Stimulated activated CD4-positive, alpha-beta T cell treated with anti-CD3 and anti-CD28 coated beads, TNF-alpha, amount 100 ng/mL, for 4 hours (primary cell): ENCODE measurements around the gene ZBTB11.
"Not testable (repeated sequence)": the region's sequence is repeated elsewhere in the genome, so short reads cannot be mapped to it uniquely, and the experiment has no call there.

Source experiments
- DNase-seq, 3 experiments: peaks; one replicate each; pipeline ENCODE4 v3.0.0-alpha.2; 2020; ENCODE audit warnings: low read depth in 3 of 3

The ZBTB11 gene, protein sequence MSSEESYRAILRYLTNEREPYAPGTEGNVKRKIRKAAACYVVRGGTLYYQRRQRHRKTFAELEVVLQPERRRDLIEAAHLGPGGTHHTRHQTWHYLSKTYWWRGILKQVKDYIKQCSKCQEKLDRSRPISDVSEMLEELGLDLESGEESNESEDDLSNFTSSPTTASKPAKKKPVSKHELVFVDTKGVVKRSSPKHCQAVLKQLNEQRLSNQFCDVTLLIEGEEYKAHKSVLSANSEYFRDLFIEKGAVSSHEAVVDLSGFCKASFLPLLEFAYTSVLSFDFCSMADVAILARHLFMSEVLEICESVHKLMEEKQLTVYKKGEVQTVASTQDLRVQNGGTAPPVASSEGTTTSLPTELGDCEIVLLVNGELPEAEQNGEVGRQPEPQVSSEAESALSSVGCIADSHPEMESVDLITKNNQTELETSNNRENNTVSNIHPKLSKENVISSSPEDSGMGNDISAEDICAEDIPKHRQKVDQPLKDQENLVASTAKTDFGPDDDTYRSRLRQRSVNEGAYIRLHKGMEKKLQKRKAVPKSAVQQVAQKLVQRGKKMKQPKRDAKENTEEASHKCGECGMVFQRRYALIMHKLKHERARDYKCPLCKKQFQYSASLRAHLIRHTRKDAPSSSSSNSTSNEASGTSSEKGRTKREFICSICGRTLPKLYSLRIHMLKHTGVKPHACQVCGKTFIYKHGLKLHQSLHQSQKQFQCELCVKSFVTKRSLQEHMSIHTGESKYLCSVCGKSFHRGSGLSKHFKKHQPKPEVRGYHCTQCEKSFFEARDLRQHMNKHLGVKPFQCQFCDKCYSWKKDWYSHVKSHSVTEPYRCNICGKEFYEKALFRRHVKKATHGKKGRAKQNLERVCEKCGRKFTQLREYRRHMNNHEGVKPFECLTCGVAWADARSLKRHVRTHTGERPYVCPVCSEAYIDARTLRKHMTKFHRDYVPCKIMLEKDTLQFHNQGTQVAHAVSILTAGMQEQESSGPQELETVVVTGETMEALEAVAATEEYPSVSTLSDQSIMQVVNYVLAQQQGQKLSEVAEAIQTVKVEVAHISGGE

DNA sequence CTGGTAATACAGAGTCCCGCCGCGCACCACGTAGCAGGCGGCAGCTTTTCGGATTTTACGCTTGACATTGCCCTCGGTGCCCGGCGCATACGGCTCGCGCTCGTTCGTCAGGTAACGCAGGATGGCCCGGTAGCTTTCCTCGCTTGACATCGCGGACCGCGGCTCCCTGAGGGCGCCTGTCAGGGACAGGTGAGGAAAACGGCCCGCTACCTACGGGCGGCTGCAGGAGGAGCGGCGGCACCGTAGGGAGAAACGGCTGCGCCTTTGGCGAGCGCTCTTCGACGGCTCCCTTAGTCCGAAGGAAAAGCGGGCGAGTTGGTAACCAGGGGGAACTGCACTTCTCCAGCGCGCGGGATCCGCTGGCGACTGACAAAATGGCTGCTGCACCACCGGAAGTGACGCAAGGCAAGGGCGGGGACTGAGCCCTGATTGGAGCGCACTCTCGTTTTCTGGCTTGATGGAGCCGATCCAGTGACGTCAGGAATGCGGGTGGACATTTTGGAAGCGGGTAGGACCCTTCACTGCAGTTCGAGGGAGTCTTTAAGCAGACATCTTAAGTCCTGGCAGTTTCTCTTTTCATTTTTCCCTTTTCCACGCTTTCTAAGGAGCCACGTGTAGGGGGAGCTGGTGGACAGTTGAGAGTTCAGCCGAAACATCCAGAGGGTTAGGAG, at the start of gene ZBTB11:
ZBTB11 (minus strand) TSS at position 368 of the 671 bp plus-strand sequence; CDS start at position 150, 218 bp downstream.
- peak; percentile 99 for DNase-seq

DNA sequence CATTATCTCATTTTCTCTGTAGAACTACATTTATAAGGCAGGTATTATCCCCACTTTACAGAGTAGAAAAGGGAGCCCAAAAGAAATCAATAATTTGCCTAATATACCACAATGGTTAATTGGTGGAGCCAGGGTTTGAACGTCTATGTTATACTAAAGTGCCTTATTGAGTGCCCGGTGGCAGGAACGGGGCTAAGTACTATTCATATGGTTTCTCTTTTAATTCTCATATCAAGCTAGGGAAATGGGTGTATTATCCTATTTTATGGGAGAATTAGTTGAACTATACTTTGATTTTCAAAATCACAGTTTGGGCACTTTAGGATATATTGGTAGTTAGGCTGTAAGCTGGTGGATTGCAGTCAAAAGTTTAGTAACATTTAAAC, 49.0 kb upstream of the ZBTB11 start:
- no peak for DNase-seq

DNA sequence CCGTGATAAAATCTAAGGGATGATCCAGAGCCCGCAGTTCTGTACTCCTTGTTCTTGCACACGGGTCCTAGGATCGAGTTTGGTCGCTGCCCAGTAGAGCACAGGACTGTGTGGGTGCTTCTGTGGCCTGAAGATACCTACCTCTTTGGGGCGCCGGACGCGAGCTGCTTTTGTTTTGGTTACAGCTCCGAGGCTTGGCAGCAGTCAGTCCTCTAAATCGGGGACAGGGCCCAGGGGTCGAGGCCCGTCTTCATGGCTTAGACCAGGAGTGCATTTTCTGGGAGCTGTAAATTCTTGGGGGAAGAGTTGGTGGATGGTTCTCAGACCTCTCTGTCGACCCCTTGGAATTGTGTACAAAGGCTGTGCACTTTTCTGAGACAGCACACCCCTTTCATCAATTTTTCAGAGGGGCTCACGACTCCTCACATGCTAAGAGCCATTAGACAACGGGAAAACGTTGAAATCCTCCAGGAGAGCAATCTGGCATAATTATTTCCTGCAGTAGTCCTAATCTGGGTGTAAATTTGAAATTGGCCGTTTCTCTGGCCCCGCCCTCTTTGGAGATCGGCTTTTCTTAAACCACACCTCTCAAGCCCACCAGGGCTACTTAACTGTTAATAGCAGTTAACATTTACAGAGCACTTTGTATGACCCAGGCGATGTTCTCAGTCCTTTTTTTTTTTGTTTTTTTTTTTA, 48.4 kb upstream of the ZBTB11 start:
- DNase-seq = peak in 1 of 3 experiments; percentile 23

DNA sequence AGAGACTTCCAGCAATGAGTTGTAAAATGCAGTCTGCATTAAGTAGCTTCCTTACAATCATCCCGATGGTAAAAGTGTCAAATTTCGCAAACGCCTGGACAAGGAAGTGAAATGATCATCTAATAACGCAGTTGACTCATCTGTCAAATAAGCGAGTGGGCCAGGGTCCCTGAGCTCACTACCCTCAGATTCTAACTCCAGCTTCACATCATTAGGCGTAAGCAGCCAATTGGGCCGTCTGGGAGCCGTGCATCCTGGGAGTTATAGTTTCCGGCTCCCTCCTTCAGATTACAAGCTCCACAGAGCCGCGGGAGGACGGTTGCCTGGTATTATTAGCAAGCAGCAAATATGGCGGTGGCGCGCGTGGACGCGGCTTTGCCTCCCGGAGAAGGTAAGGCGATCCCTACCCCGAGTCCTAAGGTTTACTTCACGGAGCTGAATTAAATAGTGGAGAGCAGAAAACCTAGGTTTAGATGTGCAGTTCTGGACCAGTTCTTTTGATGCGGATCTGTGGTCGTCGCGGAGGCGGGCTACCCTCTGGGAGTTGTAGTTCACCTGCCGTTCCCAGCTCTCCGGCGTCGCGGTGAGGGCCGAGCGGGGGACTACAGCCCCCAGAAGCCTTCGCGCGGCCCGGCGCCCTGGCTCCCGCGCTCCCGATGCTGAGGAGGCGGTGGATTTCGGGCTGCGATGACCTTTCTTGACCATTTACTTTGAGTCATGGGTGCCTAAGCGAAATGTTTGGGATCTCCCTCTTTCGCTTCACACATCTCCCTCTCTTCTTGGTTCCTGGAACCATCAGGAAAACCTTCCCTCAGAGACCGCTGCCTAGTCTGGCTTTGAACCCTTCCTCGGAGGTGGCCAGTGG, 47.6 kb upstream of the ZBTB11 start, which contains the start of gene CEP97:
CEP97 (plus strand) TSS at position 286 of the 865 bp plus-strand sequence; CDS start at position 349, 63 bp downstream.
- DNase-seq = peak; percentile 74 to 76 (median 75)

DNA sequence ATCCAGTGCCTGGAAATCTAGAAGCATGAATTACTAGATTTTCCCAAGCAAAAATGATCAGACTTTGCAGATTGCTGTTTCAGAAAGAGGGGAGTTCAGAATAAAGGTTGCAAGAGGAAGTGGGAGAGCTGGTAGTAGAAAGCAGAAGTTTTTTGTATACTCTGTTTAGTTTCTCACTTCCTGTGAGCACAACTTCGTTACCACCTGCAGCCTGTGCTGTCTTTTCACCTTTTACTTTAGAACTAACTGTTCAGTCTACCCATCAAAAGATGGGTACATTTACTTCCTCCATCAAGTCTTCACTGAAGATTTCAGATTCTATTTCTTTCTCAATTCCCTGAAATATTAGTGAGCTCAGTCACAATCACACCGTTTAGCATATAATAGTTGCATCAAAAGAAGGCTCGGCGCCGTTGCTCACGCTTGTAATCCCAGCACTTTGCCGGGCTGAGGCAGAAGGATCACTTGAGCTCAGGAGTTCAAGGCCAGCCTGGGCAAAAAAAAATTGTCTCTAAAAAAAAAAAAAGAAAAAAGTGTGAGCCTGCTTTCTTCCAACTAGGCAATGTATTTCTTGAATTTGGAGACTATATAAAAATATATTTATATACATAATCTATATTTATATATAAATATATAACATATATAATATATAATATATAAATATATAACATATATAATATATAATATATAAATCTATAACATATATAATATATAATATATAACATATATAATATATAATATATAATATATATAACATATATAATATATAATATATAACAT, 45.7 kb upstream of the ZBTB11 start:
- no peak for DNase-seq

DNA sequence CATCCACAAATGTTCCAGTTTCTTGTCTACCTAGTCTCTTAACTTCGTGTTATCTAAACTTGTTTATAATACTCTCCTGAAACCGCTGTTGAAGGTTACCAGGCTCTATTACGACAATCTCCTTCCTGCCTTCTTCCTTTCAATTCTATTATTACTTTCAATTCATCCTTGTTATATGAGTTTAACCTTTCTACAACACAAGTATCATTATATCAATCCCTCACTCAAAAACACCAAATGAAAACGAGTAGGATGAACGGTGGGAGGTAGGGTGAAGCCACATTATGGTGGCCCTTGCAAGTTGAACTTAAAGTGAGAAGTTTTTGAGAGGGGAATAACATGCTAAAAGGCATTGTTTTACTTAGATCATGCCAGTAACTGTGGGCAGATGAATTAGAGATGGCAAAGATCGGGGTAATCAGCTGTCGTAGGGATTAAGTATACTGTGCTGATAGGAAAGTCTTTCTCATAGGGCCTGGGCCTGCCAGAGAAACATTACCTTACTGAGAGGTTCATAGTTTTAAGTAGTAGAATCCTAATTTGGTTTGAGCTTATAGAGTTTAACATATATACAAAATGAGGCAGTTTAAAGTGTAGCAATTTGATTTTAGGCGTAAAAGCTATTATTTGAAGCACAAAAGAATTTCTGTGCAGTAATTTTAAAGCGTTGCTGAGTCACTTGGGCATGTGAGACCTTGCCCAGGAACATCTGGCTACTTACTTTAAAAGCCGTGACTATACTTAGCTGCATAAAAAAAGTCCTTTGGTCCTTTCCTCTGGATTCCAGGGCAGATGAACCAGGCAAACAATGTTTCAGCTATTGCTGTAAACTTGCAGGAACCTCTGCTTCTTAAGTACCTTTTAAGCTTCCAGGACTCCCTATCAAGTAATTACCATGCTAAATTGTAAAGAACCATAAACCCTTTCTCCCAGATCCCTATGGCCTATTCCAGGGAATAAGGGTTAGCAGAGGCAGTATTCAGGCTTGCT, 44.2 kb upstream of the ZBTB11 start:
- DNase-seq = no peak

DNA sequence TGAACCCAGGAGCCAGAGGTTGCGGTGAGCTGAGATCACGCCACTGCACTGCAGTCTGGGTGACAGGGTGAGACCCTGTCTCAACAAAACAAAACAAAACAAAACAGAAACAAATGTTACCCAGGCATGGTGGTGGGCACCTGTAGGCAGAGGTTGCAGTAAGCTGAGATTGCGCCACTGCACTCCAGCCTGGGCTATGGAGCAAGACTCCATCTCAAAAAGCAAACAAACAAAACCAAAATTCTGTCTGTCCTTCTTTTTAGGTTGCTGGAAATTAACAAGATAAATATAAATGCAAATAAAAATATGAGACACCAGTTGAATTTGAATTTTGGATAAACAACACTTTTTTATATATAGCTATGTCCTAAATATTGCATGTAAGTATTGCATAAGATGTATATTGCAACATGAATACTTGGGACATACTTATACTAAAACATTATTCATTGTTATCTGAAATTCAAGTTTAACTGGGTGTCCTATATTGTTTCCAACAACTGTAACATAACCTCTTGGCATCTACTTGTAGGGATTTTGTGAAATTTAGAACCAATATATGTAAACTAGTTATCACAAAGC, 42.8 kb upstream of the ZBTB11 start:
- no peak for DNase-seq

DNA sequence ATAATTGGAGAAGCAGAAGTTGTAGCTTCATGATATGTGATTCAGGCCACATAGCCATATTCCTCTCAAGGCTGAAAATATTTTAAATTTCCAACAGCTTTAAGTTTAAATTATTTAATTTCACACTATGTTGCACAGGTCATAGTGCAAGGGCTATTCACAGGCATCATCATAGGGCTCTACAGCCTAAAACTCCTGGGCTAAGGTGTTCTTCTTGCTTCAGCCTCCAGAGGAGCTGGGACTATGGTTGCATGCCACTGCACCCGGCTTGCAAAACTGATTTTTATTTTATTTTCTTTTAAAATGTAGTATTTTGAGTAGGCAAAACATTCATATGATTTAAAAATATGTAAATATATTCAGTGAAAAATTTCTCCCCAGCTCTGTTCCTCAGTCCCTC, 41.5 kb upstream of the ZBTB11 start:
- DNase-seq = no peak

DNA sequence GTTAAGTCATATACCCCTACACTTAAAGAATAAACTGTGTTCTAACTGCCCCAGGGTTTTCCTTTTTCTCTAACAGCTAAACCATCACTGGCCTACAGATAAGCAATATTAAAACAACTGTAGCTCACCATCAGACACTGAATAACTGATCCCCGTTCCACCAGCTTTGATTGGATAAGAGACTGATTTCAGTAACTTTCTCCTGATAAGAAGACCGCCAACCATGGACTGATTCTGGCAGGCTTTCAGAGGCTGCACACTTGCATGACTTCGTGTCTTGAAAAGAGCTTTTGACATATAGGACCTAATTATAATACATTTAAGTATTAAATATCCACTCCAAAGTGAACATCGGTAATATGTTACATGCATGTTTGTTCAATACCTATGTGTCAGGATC, 32.2 kb upstream of the ZBTB11 start:
- DNase-seq = no peak

DNA sequence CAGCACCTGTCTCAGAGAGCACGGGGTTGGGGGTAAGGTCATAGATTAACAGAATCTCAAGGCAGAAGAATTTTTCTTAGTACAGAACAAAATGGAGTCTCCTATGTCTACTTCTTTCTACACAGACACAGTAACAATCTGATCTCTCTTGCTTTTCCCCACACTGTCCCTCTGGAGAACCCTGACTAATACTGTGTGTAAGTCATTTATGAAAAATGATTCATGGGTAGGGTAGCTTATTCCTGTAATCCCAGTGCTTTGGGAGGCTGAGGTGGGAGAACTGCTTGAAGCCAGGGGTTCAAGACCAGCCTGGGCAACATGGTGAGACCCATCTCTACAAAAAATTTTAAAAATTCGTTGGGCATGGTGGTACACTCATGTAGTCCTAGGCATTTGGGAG, 27.7 kb upstream of the ZBTB11 start:
- not testable (repeated sequence) for DNase-seq

DNA sequence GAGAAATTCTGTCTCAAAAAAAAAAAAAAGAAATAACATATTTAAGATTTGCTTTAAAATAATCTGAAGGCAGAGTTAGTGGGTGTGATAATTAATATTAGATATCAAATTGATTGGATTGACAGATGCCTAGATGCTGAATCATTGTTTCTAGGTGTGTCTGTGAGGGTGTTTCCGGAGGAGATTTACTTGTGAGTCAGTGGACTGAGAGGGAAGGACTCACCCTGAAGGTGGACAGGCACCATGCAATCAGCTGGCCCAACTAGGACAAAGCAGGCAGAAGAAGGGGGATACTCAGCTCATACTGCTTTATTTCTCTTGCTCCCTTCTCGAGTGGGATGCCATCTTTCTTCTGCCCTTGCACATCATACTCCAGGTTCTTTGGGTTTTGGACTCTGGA, 26.2 kb upstream of the ZBTB11 start:
- DNase-seq = no peak

DNA sequence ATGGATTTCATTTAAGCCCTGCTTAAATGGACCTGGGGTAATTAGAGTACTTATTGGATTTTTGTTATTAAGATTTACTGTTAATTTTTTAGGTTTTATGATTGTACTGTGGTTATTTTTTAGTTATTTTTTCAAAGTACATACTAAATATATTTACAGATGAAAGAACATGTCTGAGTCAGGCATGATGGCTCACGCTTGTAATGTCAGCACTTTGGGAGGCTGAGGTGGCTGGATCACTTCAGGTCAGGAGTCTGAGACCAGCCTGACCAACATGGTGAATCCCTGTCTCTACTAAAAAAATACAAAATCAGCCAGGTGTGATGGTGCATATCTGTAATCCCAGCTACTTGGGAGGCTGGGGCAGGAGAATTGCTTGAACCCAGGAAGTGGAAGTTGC, 25.8 kb upstream of the ZBTB11 start:
- DNase-seq = no peak

DNA sequence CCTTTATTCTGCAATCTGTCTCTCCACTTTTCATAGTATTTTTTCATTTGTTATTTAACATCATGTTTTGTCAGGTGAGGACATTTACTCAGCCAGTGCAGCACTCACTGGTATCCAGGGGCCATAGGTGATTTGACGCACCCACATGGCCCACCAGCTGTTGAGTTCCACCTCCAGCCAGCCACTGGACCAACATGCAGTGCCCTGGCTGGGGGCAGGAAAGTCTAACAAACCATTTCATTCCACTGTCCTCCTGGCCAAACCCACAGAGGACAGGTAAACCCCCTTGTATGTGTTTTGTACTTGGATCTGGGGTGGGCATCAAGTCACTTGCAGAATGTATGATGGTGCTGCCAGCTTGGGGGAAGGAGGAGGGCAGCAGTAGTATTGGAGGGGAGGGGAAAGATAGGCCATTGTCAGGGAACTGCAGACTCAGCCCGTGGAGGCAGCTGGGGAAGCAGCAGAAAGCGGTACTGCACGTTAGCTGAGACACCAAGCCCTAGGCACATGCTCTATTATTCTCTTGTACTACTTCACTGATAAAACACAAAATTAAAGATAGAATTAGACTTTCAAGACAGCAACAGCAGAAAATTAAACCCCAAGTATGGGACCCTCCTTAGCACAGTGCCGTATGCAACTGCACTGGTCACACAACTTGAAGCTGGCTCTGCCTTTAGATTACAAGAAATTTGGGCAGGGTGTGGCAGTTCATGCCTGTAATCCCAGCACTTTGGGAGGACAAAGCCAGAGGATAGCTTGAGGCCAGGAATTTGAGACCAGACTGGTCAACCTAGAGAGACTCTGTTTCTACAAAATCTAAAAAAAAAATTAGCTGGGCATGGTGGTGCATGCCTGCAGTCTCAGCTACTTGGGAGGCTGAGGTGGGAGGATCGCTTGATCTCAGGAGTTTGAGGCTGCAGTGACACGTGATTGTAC, 25.0 kb upstream of the ZBTB11 start:
- no peak for DNase-seq

DNA sequence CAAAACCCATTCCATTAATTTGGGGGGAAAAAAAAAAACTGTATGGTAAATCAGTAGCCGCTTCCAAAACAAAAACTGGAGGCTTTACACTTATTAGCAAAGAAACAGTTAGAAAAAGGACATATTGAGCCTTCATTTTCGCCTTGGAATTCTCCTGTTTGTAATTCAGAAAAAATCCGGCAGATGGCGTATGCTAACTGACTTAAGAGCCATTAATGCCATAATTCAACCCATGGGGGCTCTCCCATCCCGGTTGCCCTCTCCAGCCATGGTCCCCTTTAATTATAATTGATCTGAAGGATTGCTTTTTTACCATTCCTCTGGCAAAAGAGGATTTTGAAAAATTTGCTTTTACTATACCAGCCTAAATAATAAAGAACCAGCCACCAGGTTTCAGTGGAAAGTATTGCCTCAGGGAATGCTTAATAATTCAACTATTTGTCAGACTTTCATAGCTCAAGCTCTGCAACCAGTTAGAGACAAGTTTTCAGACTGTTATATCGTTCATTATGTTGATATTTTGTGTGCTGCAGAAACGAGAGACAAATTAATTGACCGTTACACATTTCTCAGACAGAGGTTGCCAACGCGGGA, 18.9 kb upstream of the ZBTB11 start:
- DNase-seq = no peak

DNA sequence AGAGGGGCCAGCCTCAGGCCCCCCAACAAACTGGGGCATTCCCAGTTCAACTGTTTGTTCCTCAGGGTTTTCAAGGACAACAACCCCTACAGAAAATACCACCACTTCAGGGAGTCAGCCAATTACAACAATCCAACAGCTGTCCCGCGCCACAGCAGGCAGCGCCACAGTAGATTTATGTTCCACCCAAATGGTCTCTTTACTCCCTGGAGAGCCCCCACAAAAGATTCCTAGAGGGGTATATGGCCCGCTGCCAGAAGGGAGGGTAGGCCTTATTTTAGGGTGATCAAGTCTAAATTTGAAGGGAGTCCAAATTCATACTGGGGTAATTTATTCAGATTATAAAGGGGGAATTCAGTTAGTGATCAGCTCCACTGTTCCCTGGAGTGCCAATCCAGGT, 17.9 kb upstream of the ZBTB11 start:
- not testable (repeated sequence) for DNase-seq

DNA sequence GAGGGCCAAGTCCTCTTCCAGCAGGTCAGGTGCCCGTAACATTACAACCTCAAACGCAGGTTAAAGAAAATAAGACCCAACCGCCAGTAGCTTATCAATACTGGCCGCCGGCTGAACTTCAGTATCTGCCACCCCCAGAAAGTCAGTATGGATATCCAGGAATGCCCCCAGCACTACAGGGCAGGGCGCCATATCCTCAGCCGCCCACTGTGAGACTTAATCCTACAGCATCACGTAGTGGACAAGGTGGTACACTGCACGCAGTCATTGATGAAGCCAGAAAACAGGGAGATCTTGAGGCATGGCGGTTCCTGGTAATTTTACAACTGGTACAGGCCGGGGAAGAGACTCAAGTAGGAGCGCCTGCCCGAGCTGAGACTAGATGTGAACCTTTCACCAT, 16.6 kb upstream of the ZBTB11 start:
- DNase-seq = not testable (repeated sequence)
